CD14-positive monocyte (primary cell): ENCODE measurements around the gene SASH1. TPM values are rescaled to one million over a fixed set of nuclear protein-coding genes. Genes with fewer than 3 reads are reported as not detected.

Source experiments
- DNase-seq, 3 donors: peaks; one replicate each; pipeline ENCODE4 v3.0.0-alpha.2; 2011 to 2022
- H2AFZ ChIP-seq: 2 replicates; pipeline ENCODE4 v1.6.0; 2012; ENCODE audit warnings: mild to moderate bottlenecking, low read depth, low read length, inconsistent platforms; ENCODE audit not compliant: insufficient read depth, poor library complexity, severe bottlenecking
- H3K27ac ChIP-seq, 2 donors: 1 replicate in 1 of 2; 2 replicates in 1 of 2; pipeline ENCODE4 v1.5.1; 2012 to 2013; ENCODE audit warnings: low read length in 2 of 2, control low read depth in 1 of 2, inconsistent platforms in 1 of 2, low read depth in 1 of 2, mild to moderate bottlenecking in 1 of 2
- H3K27me3 ChIP-seq, 2 donors: one replicate each; pipeline versions ENCODE4 v1.6.0 to v1.6.1; 2011 to 2013; ENCODE audit warnings: low read length in 2 of 2; ENCODE audit not compliant: control insufficient read depth in 2 of 2, insufficient read depth in 2 of 2
- H3K36me3 ChIP-seq, 2 donors: replicated peaks in 1 of 2; 1 replicate in 1 of 2; 2 replicates in 1 of 2; pipeline versions ENCODE4 v1.5.1 to v1.6.1; 2012 to 2013; ENCODE audit warnings: low read length in 2 of 2, control low read depth in 1 of 2, inconsistent platforms in 1 of 2, mild to moderate bottlenecking in 1 of 2; ENCODE audit not compliant: insufficient read depth in 2 of 2, control insufficient read depth in 1 of 2
- H3K4me1 ChIP-seq, 2 donors: 1 replicate in 1 of 2; 2 replicates in 1 of 2; pipeline versions ENCODE4 v1.5.1 to v1.6.1; 2012 to 2013; ENCODE audit warnings: low read length in 2 of 2, control low read depth in 1 of 2, inconsistent platforms in 1 of 2, mild to moderate bottlenecking in 1 of 2, moderate library complexity in 1 of 2; ENCODE audit not compliant: insufficient read depth in 2 of 2, control insufficient read depth in 1 of 2
- H3K4me2 ChIP-seq: replicated peaks from 2 replicates; pipeline ENCODE3; 2012; ENCODE audit warnings: low read length, moderate library complexity, mild to moderate bottlenecking; ENCODE audit not compliant: poor library complexity, severe bottlenecking; ENCODE audit errors: extremely low read depth
- H3K4me3 ChIP-seq, 3 experiments: fragments of 200-600 bp in 1 of 3; sonication (generic) in 1 of 3; replicated peaks in 1 of 3; 1 replicate in 2 of 3; 2 replicates in 1 of 3; pipeline ENCODE4 v1.5.1; 2011 to 2013; ENCODE audit warnings: low read length in 3 of 3, mild to moderate bottlenecking in 3 of 3, control low read depth in 2 of 3, low read depth in 2 of 3, inconsistent platforms in 1 of 3, moderate library complexity in 1 of 3
- H3K79me2 ChIP-seq: 2 replicates; pipeline ENCODE4 v1.6.0; 2012; ENCODE audit warnings: mild to moderate bottlenecking, control low read depth, inconsistent platforms, low read length, moderate library complexity; ENCODE audit not compliant: insufficient read depth
- H3K9ac ChIP-seq: 2 replicates; pipeline ENCODE4 v1.6.0; 2017; ENCODE audit warnings: low read length, mild to moderate bottlenecking; ENCODE audit not compliant: insufficient read depth, poor library complexity, severe bottlenecking
- H3K9me3 ChIP-seq, 2 donors: replicated peaks in 1 of 2; 1 replicate in 1 of 2; 2 replicates in 1 of 2; pipeline versions ENCODE4 v1.5.1 to v1.6.1; 2012 to 2013; ENCODE audit warnings: low read length in 2 of 2, control low read depth in 1 of 2; ENCODE audit not compliant: control insufficient read depth in 1 of 2, insufficient read depth in 1 of 2
- H4K20me1 ChIP-seq: 2 replicates; pipeline ENCODE4 v1.6.0; 2012; ENCODE audit warnings: mild to moderate bottlenecking, low read length, control low read depth, moderate library complexity; ENCODE audit not compliant: insufficient read depth
- H3K27ac Mint-ChIP-seq, 7 donors: one replicate each; pipeline ENCODE4 v1.8.0; 2020; ENCODE audit warnings: mild to moderate bottlenecking in 7 of 7, mixed read lengths in 7 of 7, moderate library complexity in 6 of 7, inconsistent platforms in 2 of 7
- H3K27me3 Mint-ChIP-seq, 3 donors: one replicate each; pipeline ENCODE4 v1.8.0; 2021 to 2022; ENCODE audit warnings: low read depth in 3 of 3, mild to moderate bottlenecking in 3 of 3, mixed read lengths in 3 of 3, moderate library complexity in 3 of 3, inconsistent platforms in 1 of 3
- H3K36me3 Mint-ChIP-seq, 2 donors: one replicate each; pipeline ENCODE4 v1.8.0; 2020; ENCODE audit warnings: mixed read lengths in 2 of 2, inconsistent platforms in 1 of 2, mild to moderate bottlenecking in 1 of 2
- H3K4me1 Mint-ChIP-seq: one replicate; pipeline ENCODE4 v1.8.0; 2020; ENCODE audit warnings: mild to moderate bottlenecking, mixed read lengths
- H3K4me3 Mint-ChIP-seq, 2 donors: one replicate each; pipeline ENCODE4 v1.8.0; 2020; ENCODE audit warnings: mild to moderate bottlenecking in 2 of 2, mixed read lengths in 2 of 2, moderate library complexity in 1 of 2
- H3K9me3 Mint-ChIP-seq, 7 donors: one replicate each; pipeline ENCODE4 v1.8.0; 2020 to 2022; ENCODE audit warnings: mixed read lengths in 7 of 7, mild to moderate bottlenecking in 6 of 7, moderate library complexity in 6 of 7, inconsistent platforms in 2 of 7
- CTCF ChIP-seq: fragments of 200-600 bp; IDR thresholded peaks from one replicate; pipeline ENCODE4 v1.8.0; 2022; ENCODE audit warnings: antibody characterized with exemption, mild to moderate bottlenecking
- WGBS: methylation state at CpG from one replicate; pipeline ENCODE4 v1.1.5; 2013; ENCODE audit warnings: missing lambda C conversion rate; ENCODE audit not compliant: insufficient coverage; 5-methylcytosine and 5-hydroxymethylcytosine counted together
- intact Hi-C, 2 donors: fragments of 100-400 bp; cut with micrococcal nuclease; formaldehyde crosslinking; loops; one replicate each; pipeline versions ENCODE4 v1.15.0 to v1.15.1; 2023
- polyA plus RNA-seq, 3 donors: library from polyadenylated mRNA; depleted of rRNA in 1 of 3; unstranded in 2 of 3; stranded (reverse) in 1 of 3; fragments of 300-500 nt in 2 of 3; fragments of >200 nt in 1 of 3; fragmentation: Illumina TruSeq in 2 of 3; gene quantifications; 1 replicate in 2 of 3; 2 replicates in 1 of 3; pipeline ENCODE4 v1.2.3, GENCODE V29; 2012 to 2021

The SASH1 gene
- polyA plus RNA-seq, 3 donors: 0.90 to 5.1 (median 4.7) TPM

GRCh38 chr6:148303616-148304015 lies 39.0 kb upstream of the SASH1 start:
- no peaks in the 10 kb centered on the region for H3K9me3 ChIP-seq
- intact Hi-C loops: no loop called here
- H3K27ac Mint-ChIP-seq: no peak overlapping the region
- H2AFZ ChIP-seq: no peak overlapping the region
- peaks cover 0 to 6% (median 0%) of the 10 kb centered on the region in 7 donors for H3K9me3 Mint-ChIP-seq
- no peaks in the 10 kb centered on the region for H3K79me2 ChIP-seq
- no peaks in the 10 kb centered on the region for H3K4me1 ChIP-seq
- no peak overlapping the region for H3K9ac ChIP-seq
- no peaks in the 10 kb centered on the region for H3K36me3 ChIP-seq
- H3K36me3 Mint-ChIP-seq: no peaks in the 10 kb centered on the region
- H3K27me3 ChIP-seq: no peaks in the 10 kb centered on the region
- no peak overlapping the region for H3K4me3 ChIP-seq
- no peak overlapping the region for H3K4me3 Mint-ChIP-seq
- WGBS: 92% methylated on average over 2 of the region's 5 CpGs
- H3K4me2 ChIP-seq: no peak overlapping the region
- no peak for TF ChIP-seq CTCF
- H3K27ac ChIP-seq: no peak overlapping the region
- H3K27me3 Mint-ChIP-seq: peaks cover 0 to 8% (median 2%) of the 10 kb centered on the region in 3 donors
- no peaks in the 10 kb centered on the region for H4K20me1 ChIP-seq
- peaks cover 5% of the 10 kb centered on the region for H3K4me1 Mint-ChIP-seq
- no peak for DNase-seq

GRCh38 chr6:148304976-148305375 lies 37.7 kb upstream of the SASH1 start:
- H3K27me3 ChIP-seq: no peaks in the 10 kb centered on the region
- intact Hi-C loops: no loop called here
- WGBS: 100% methylated on average over 3 of the region's 7 CpGs
- no peaks in the 10 kb centered on the region for H3K36me3 ChIP-seq
- H3K4me3 ChIP-seq: no peak overlapping the region
- no peaks in the 10 kb centered on the region for H3K79me2 ChIP-seq
- H3K9ac ChIP-seq: no peak overlapping the region
- no peak for DNase-seq
- peaks cover 0 to 8% (median 4%) of the 10 kb centered on the region in 3 donors for H3K27me3 Mint-ChIP-seq
- no peaks in the 10 kb centered on the region for H3K9me3 ChIP-seq
- no peaks in the 10 kb centered on the region for H3K4me1 ChIP-seq
- H3K4me3 Mint-ChIP-seq: no peak overlapping the region
- H3K27ac ChIP-seq: no peak overlapping the region
- H4K20me1 ChIP-seq: no peaks in the 10 kb centered on the region
- H2AFZ ChIP-seq: no peak overlapping the region
- H3K36me3 Mint-ChIP-seq: no peaks in the 10 kb centered on the region
- no peak overlapping the region for H3K4me2 ChIP-seq
- peaks cover 0 to 6% (median 0%) of the 10 kb centered on the region in 7 donors for H3K9me3 Mint-ChIP-seq
- H3K4me1 Mint-ChIP-seq: peaks cover 5% of the 10 kb centered on the region
- TF ChIP-seq CTCF: no peak
- peak overlapping the region in 1 of 7 donors; percentile 42 for H3K27ac Mint-ChIP-seq
